K562 (cell line): ENCODE results near the gene UBA1. TPM values are rescaled to one million over a fixed set of nuclear protein-coding genes. Genes with fewer than 3 reads are reported as not detected.

Experiments
- ASH1L ChIP-seq: fragments of 450-650 bp; IDR thresholded peaks from 2 replicates; pipeline ENCODE4 v1.6.1; 2018; ENCODE audit warnings: borderline replicate concordance, mild to moderate bottlenecking, low read depth; ENCODE audit not compliant: partially characterized antibody
- GATA2 ChIP-seq: sonication (generic); formaldehyde crosslinking; IDR thresholded peaks from 2 replicates; pipeline ENCODE4 v1.4.0; 2020; ENCODE audit warnings: mild to moderate bottlenecking, missing genetic modification reagents
- HDAC8 ChIP-seq: fragments of 450-650 bp; IDR thresholded peaks from 2 replicates; pipeline ENCODE4 v1.6.1; 2016; ENCODE audit warnings: mild to moderate bottlenecking, missing genetic modification characterization, moderate library complexity, missing compliant biosample characterization
- REST ChIP-seq, 2 experiments: fragments of 450-650 bp; formaldehyde crosslinking in 1 of 2; IDR thresholded peaks; 2 replicates each; pipeline versions ENCODE4 v1.4.0 to v1.6.1; 2014 to 2020; ENCODE audit warnings: mild to moderate bottlenecking in 2 of 2, borderline replicate concordance in 1 of 2, low read depth in 1 of 2
- polyA plus RNA-seq, 8 experiments: library from polyadenylated mRNA; depleted of rRNA in 4 of 8; stranded (reverse) in 5 of 8; unstranded in 3 of 8; fragments of >200 nt; fragmentation: Nextera tagmentation in 2 of 8; fragmentation: Illumina TruSeq in 1 of 8; extraction: Ambion mirVana in 2 of 8; extraction: Trizol in 1 of 8; gene quantifications; 2 replicates each; pipeline versions ENCODE4 v1.2.1 to v1.2.3, GENCODE V29; 2011 to 2014; ENCODE audit warnings: inconsistent platforms in 1 of 8, missing spikeins in 1 of 8
- total RNA-seq, 7 experiments: library from RNA; depleted of rRNA in 6 of 7; stranded (reverse); fragments of >200 nt in 6 of 7; fragmentation: Illumina TruSeq in 2 of 7; extraction: Trizol in 2 of 7; gene quantifications; 2 replicates each; pipeline versions ENCODE4 v1.2.1 to v1.2.3, GENCODE V29; 2011 to 2021; ENCODE audit warnings: low replicate concordance in 1 of 7
- TF ChIP-seq, protein P1 (sequence below), 2 experiments: fragments of 450-650 bp in 1 of 2; IDR thresholded peaks; 2 replicates each; pipeline ENCODE4 v1.6.1; 2011 to 2017; ENCODE audit warnings: low read depth in 2 of 2, antibody characterized with exemption in 1 of 2, borderline replicate concordance in 1 of 2, low read length in 1 of 2, mild to moderate bottlenecking in 1 of 2, mixed read lengths in 1 of 2; ENCODE audit not compliant: control insufficient read depth in 1 of 2
- TF ChIP-seq, protein P2 (sequence below): fragments of 450-650 bp; IDR thresholded peaks from 2 replicates; pipeline ENCODE4 v1.6.1; 2016; ENCODE audit warnings: borderline replicate concordance
- TF ChIP-seq, protein P3 (sequence below): sonication (generic); formaldehyde crosslinking; IDR thresholded peaks from 2 replicates; pipeline ENCODE4 v1.8.1; 2023; ENCODE audit warnings: mild to moderate bottlenecking, missing genetic modification reagents
- TF ChIP-seq, protein P4 (sequence below), 3 experiments: fragments of 200-800 bp in 1 of 3; sonication (Bioruptor generic) in 1 of 3; sonication (generic) in 1 of 3; formaldehyde crosslinking in 1 of 3; IDR thresholded peaks; 2 replicates each; pipeline versions ENCODE4 v1.6.1 to v1.8.0; 2016 to 2022; ENCODE audit warnings: mild to moderate bottlenecking in 2 of 3, missing compliant biosample characterization in 2 of 3, missing genetic modification characterization in 2 of 3, missing genetic modification reagents in 1 of 3

UBA1 gene
- total and polyA plus RNA-seq, 9 of the 15 experiments (the other 6 are each of a cell fraction or from before 2014, with no cell fraction given) = 32.0 to 174 (median 93.6) TPM

GRCh38 chrX:47233333-47234113 is 39.9 kb downstream of the UBA1 start (continued):
- TF ChIP-seq REST (IDR thresholded peaks at IDR 0.05; ENCODE audit: borderline replicate concordance) (no peak), REST (CRISPR knock-in tag; IDR thresholded peaks at IDR 0.05; ENCODE audit: low read depth) (no peak), HDAC8 (tag) (no peak), GATA2 (no peak), ASH1L (no peak)
- TF ChIP-seq, protein P1, sequence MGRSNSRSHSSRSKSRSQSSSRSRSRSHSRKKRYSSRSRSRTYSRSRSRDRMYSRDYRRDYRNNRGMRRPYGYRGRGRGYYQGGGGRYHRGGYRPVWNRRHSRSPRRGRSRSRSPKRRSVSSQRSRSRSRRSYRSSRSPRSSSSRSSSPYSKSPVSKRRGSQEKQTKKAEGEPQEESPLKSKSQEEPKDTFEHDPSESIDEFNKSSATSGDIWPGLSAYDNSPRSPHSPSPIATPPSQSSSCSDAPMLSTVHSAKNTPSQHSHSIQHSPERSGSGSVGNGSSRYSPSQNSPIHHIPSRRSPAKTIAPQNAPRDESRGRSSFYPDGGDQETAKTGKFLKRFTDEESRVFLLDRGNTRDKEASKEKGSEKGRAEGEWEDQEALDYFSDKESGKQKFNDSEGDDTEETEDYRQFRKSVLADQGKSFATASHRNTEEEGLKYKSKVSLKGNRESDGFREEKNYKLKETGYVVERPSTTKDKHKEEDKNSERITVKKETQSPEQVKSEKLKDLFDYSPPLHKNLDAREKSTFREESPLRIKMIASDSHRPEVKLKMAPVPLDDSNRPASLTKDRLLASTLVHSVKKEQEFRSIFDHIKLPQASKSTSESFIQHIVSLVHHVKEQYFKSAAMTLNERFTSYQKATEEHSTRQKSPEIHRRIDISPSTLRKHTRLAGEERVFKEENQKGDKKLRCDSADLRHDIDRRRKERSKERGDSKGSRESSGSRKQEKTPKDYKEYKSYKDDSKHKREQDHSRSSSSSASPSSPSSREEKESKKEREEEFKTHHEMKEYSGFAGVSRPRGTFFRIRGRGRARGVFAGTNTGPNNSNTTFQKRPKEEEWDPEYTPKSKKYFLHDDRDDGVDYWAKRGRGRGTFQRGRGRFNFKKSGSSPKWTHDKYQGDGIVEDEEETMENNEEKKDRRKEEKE (IDR thresholded peaks at IDR 0.05; ENCODE audit: borderline replicate concordance in 1 of 2, control insufficient read depth in 1 of 2, low read depth in 2 of 2, low read length in 1 of 2) = no peak
- TF ChIP-seq, protein P2, sequence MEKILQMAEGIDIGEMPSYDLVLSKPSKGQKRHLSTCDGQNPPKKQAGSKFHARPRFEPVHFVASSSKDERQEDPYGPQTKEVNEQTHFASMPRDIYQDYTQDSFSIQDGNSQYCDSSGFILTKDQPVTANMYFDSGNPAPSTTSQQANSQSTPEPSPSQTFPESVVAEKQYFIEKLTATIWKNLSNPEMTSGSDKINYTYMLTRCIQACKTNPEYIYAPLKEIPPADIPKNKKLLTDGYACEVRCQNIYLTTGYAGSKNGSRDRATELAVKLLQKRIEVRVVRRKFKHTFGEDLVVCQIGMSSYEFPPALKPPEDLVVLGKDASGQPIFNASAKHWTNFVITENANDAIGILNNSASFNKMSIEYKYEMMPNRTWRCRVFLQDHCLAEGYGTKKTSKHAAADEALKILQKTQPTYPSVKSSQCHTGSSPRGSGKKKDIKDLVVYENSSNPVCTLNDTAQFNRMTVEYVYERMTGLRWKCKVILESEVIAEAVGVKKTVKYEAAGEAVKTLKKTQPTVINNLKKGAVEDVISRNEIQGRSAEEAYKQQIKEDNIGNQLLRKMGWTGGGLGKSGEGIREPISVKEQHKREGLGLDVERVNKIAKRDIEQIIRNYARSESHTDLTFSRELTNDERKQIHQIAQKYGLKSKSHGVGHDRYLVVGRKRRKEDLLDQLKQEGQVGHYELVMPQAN = no peak
- TF ChIP-seq, protein P3, sequence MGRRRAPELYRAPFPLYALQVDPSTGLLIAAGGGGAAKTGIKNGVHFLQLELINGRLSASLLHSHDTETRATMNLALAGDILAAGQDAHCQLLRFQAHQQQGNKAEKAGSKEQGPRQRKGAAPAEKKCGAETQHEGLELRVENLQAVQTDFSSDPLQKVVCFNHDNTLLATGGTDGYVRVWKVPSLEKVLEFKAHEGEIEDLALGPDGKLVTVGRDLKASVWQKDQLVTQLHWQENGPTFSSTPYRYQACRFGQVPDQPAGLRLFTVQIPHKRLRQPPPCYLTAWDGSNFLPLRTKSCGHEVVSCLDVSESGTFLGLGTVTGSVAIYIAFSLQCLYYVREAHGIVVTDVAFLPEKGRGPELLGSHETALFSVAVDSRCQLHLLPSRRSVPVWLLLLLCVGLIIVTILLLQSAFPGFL = no peak
- TF ChIP-seq, protein P4, sequence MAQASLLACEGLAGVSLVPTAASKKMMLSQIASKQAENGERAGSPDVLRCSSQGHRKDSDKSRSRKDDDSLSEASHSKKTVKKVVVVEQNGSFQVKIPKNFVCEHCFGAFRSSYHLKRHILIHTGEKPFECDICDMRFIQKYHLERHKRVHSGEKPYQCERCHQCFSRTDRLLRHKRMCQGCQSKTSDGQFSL (CRISPR knock-in tag; IDR thresholded peaks at IDR 0.05) = no peak
- TF ChIP-seq, protein P4 (tag; IDR thresholded peaks at IDR 0.05) = peak in 1 of 2 experiments; percentile 25; a peak in 1 of 4 replicates
